Measurements from ENCODE around the gene ABLIM3.

Gene ABLIM3

DNA sequence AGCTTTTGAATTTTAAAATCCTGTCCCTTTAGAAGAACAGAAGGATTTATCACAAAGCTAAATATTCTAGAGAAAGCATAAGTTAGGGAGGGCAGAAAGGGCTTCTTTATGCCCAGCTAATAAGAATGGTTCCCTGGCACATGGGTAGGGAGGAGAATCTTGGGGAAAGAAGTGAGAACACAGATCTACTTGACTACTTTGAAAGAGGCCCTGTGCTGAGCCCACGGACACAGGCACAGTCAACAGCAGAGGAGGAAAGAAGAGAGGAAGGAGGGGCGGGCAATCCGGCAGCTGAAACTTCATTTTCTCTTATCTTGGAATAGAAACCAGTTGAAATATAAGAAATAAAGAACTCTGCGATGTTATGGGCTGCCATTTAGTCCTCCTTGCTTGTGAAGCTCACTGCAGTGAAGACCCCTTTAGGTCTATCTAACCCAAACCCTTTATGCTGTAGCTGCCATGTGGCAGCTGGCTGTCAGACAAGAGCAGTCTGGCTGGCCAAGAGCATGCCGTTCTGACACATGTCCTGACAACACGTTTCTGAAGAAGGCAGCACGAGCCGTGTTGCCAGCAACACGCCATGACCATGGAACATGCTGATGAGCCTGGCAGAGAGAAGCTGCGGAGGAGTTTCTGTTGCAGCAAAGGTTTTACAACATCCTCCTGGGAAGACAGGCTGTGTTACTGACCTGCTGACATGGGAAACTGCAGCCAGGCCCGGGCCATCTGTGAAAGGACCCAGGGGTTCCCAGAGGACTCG, 34.2 kb downstream of the ABLIM3 start:
- no peak overlapping the region for H2AFZ ChIP-seq (ENCODE audit: low read length)
- TF ChIP-seq CTCF (conservative IDR thresholded peaks at IDR 0.05; ENCODE audit: low read length) = no peak
- TF ChIP-seq EZH2phosphoT487 (IDR thresholded peaks at IDR 0.05; ENCODE audit: borderline replicate concordance) = no peak
- H3K4me3 ChIP-seq (ENCODE audit: low read length, poor library complexity, severe bottlenecking) = no peak overlapping the region
- H3K4me2 ChIP-seq (ENCODE audit: low read depth, low read length, poor library complexity, severe bottlenecking) = no peak overlapping the region
- H3K9me2 ChIP-seq (replicated peaks; ENCODE audit: low read depth, low read length) = no peaks in the 10 kb centered on the region
- no peaks in the 10 kb centered on the region for H3K36me3 ChIP-seq (ENCODE audit: insufficient read depth, low read length)
- no peaks in the 10 kb centered on the region for H3K9me3 ChIP-seq (ENCODE audit: insufficient read depth, low read depth, low read length)
- H3K4me1 ChIP-seq (ENCODE audit: insufficient read depth, low read length, poor library complexity, severe bottlenecking) = no peaks in the 10 kb centered on the region
- H3K79me2 ChIP-seq (ENCODE audit: insufficient read depth, low read length) = no peaks in the 10 kb centered on the region
- H4K20me1 ChIP-seq (ENCODE audit: insufficient read depth, low read length, poor library complexity, severe bottlenecking) = no peaks in the 10 kb centered on the region
- no peaks in the 10 kb centered on the region for H3F3A ChIP-seq (ENCODE audit: low read depth)
- no peaks in the 10 kb centered on the region for H3K27me3 ChIP-seq (ENCODE audit: insufficient read depth, low read length, poor library complexity, severe bottlenecking)
- H3K9ac ChIP-seq (ENCODE audit: low read depth, low read length, poor library complexity, severe bottlenecking) = no peak overlapping the region

DNA sequence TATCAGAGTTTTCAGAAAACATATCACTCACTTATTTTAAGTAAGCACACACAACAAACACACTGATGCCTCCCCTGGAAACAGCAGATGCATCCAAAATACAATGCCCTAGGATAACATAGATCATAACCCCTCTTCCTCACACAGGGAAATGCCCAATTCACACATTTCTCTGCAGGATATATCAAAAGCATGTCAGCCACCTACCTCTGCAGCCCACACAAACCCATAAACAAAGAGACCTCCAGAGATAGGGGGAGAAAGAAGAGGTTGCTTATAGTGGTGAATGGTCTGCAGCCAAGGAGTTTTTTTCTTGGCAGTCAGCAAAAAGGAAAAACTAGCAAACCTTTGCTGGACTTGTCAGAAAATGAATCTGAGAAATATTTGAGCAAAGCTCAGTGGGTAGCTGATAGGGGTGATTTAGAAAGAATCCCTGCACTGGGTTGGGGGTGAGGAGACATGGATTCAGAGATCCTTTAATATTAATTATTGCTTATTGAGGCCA, 36.1 kb downstream of the ABLIM3 start:
- Histone ChIP-seq H3K4me1 (ENCODE audit: insufficient read depth, low read length, poor library complexity, severe bottlenecking) (no peaks in the 10 kb centered on the region), H3K9me2 (replicated peaks; ENCODE audit: low read depth, low read length) (no peaks in the 10 kb centered on the region), H3F3A (ENCODE audit: low read depth) (no peaks in the 10 kb centered on the region), H4K20me1 (ENCODE audit: insufficient read depth, low read length, poor library complexity, severe bottlenecking) (no peaks in the 10 kb centered on the region), H3K79me2 (ENCODE audit: insufficient read depth, low read length) (no peaks in the 10 kb centered on the region), H3K9ac (ENCODE audit: low read depth, low read length, poor library complexity, severe bottlenecking) (no peak overlapping the region), H2AFZ (ENCODE audit: low read length) (no peak overlapping the region), H3K36me3 (ENCODE audit: insufficient read depth, low read length) (no peaks in the 10 kb centered on the region), H3K4me3 (ENCODE audit: low read length, poor library complexity, severe bottlenecking) (no peak overlapping the region), H3K4me2 (ENCODE audit: low read depth, low read length, poor library complexity, severe bottlenecking) (no peak overlapping the region), H3K9me3 (ENCODE audit: insufficient read depth, low read depth, low read length) (no peaks in the 10 kb centered on the region), H3K27me3 (ENCODE audit: insufficient read depth, low read length, poor library complexity, severe bottlenecking) (no peaks in the 10 kb centered on the region)
- TF ChIP-seq CTCF (conservative IDR thresholded peaks at IDR 0.05; ENCODE audit: low read length) (no peak), EZH2phosphoT487 (IDR thresholded peaks at IDR 0.05; ENCODE audit: borderline replicate concordance) (no peak)

GRCh38 chr5:149177911-149178565, 36.7 kb downstream of the ABLIM3 start:
- Histone ChIP-seq H3K27me3 (ENCODE audit: insufficient read depth, low read length, poor library complexity, severe bottlenecking) (no peaks in the 10 kb centered on the region), H4K20me1 (ENCODE audit: insufficient read depth, low read length, poor library complexity, severe bottlenecking) (no peaks in the 10 kb centered on the region), H3F3A (ENCODE audit: low read depth) (no peaks in the 10 kb centered on the region), H2AFZ (ENCODE audit: low read length) (no peak overlapping the region), H3K4me1 (ENCODE audit: insufficient read depth, low read length, poor library complexity, severe bottlenecking) (no peaks in the 10 kb centered on the region), H3K9me2 (replicated peaks; ENCODE audit: low read depth, low read length) (no peaks in the 10 kb centered on the region), H3K9ac (ENCODE audit: low read depth, low read length, poor library complexity, severe bottlenecking) (no peak overlapping the region), H3K4me2 (ENCODE audit: low read depth, low read length, poor library complexity, severe bottlenecking) (no peak overlapping the region), H3K36me3 (ENCODE audit: insufficient read depth, low read length) (no peaks in the 10 kb centered on the region), H3K79me2 (ENCODE audit: insufficient read depth, low read length) (no peaks in the 10 kb centered on the region), H3K9me3 (ENCODE audit: insufficient read depth, low read depth, low read length) (no peaks in the 10 kb centered on the region), H3K4me3 (ENCODE audit: low read length, poor library complexity, severe bottlenecking) (no peak overlapping the region)
- no peak for TF ChIP-seq CTCF (conservative IDR thresholded peaks at IDR 0.05; ENCODE audit: low read length)
- no peak for TF ChIP-seq EZH2phosphoT487 (IDR thresholded peaks at IDR 0.05; ENCODE audit: borderline replicate concordance)
